SK-N-SH (cell line): ENCODE results near the gene GFOD2.

Experiments
- CTCF ChIP-seq: fragments of 200-600 bp; sonication (generic); IDR thresholded peaks from 2 replicates; pipeline ENCODE4 v1.6.1; 2017; ENCODE audit warnings: antibody characterized with exemption, mild to moderate bottlenecking, moderate library complexity
- ELF1 ChIP-seq: IDR thresholded peaks from 2 replicates; pipeline ENCODE4 v1.4.0; 2012
- EP300 ChIP-seq, 2 experiments: IDR thresholded peaks; 2 replicates each; pipeline versions ENCODE4 v1.4.0 to v1.6.1; 2012; ENCODE audit warnings: borderline replicate concordance in 1 of 2, low read depth in 1 of 2, low read length in 1 of 2
- POLR2AphosphoS5 ChIP-seq: IDR thresholded peaks from 2 replicates; pipeline ENCODE4 v1.6.1; 2012; ENCODE audit warnings: low read depth, low read length
- USF1 ChIP-seq: IDR thresholded peaks from 2 replicates; pipeline ENCODE4 v1.4.0; 2012; ENCODE audit warnings: low read depth, borderline replicate concordance
- ZBTB33 ChIP-seq: IDR thresholded peaks from 2 replicates; pipeline ENCODE4 v1.4.0; 2012; ENCODE audit warnings: low read depth, borderline replicate concordance

GRCh38 chr16:67746846-67747245 is 27.7 kb upstream of the GFOD2 start:
- TF ChIP-seq ZBTB33 (no peak), EP300 (IDR thresholded peaks at IDR 0.05; ENCODE audit: borderline replicate concordance in 1 of 2, low read depth in 1 of 2, low read length in 1 of 2) (no peak), USF1 (no peak), CTCF (no peak), POLR2AphosphoS5 (no peak), ELF1 (no peak)
